ENCODE measurements around the gene RASD1.

The RASD1 gene

DNA sequence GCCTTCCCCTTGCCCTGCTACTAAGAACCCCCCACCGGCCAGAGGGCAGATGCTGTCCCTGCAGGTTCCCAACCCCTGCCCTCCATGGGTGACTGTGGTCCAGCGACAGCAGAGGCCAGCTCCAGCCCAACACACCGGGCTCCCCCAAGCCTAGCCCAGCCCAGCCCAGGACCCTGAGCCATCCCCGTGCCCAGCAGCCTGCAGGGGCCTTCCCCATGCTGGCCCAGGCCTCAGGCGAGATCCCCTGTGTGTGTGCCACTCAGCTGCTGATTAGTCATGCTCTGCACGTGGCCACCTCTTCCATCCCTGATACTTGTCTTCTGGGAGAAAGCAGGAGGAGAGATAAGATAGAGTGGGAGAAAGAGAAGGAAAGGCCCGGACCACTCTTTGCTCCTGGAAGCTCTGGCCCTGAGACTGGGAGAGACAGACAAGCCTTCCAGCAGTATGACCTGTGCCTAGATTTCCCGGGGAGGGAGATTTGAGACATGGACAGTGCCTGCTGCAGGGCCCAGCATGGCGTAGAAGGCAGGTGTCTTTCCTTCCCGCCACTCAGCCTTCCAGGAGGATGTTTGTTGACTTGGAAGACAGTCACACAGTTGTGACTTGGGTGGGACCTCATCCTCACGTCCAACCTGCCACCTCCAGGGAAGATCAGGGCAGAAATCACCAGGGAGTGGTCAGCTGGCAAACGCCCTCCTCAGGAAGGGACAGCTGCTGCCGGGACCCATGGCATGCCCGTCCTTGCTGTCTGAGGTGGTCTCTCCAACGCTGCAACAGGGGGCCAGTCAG, 41.3 kb upstream of the RASD1 start:
- no peak for DNase-seq (ENCODE audit: low read depth in 1 of 2, low spot score in 1 of 2)
- H3K27ac ChIP-seq (replicated peaks): no peak overlapping the region
- TF ChIP-seq, protein P1, sequence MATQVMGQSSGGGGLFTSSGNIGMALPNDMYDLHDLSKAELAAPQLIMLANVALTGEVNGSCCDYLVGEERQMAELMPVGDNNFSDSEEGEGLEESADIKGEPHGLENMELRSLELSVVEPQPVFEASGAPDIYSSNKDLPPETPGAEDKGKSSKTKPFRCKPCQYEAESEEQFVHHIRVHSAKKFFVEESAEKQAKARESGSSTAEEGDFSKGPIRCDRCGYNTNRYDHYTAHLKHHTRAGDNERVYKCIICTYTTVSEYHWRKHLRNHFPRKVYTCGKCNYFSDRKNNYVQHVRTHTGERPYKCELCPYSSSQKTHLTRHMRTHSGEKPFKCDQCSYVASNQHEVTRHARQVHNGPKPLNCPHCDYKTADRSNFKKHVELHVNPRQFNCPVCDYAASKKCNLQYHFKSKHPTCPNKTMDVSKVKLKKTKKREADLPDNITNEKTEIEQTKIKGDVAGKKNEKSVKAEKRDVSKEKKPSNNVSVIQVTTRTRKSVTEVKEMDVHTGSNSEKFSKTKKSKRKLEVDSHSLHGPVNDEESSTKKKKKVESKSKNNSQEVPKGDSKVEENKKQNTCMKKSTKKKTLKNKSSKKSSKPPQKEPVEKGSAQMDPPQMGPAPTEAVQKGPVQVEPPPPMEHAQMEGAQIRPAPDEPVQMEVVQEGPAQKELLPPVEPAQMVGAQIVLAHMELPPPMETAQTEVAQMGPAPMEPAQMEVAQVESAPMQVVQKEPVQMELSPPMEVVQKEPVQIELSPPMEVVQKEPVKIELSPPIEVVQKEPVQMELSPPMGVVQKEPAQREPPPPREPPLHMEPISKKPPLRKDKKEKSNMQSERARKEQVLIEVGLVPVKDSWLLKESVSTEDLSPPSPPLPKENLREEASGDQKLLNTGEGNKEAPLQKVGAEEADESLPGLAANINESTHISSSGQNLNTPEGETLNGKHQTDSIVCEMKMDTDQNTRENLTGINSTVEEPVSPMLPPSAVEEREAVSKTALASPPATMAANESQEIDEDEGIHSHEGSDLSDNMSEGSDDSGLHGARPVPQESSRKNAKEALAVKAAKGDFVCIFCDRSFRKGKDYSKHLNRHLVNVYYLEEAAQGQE (IDR thresholded peaks at IDR 0.05; ENCODE audit: insufficient replicate concordance, low read depth): no peak
- TF ChIP-seq POLR2AphosphoS5 (IDR thresholded peaks at IDR 0.05; ENCODE audit: low read depth) (no peak), GABPA (IDR thresholded peaks at IDR 0.05; ENCODE audit: low read depth) (no peak), SPI1 (IDR thresholded peaks at IDR 0.05; ENCODE audit: borderline replicate concordance, low read depth) (no peak), CTCF (IDR thresholded peaks at IDR 0.05; ENCODE audit: insufficient read depth, low read length) (no peak)

DNA sequence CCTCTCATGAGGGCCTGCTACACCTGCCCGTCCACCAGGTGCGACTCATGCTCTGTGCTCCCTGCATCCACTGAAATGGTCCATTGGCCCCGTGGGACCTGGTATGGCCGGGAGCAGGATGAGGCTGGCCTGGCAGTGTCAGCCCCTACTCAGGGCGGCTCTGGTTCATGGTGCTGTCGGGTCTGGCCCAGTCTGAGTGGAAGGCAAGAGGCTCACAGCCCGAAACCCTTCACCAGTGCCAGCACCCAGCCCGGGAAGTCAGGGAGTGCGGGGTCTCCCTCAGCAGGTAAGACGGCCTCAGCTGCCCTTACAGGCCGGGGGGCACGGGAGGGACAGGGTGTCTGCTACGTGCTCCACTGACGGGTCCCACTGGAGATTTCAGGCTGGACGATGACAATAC, 40.5 kb upstream of the RASD1 start:
- Histone ChIP-seq H3K27me3 (ENCODE audit: insufficient read depth, poor library complexity, severe bottlenecking) (no peaks in the 10 kb centered on the region), H3K27ac (replicated peaks) (no peak overlapping the region), H3K4me3 (replicated peaks; ENCODE audit: insufficient read depth, low read length) (no peak overlapping the region)
- TF ChIP-seq, protein P1 (IDR thresholded peaks at IDR 0.05; ENCODE audit: insufficient replicate concordance, low read depth): no peak
- TF ChIP-seq CTCF (IDR thresholded peaks at IDR 0.05; ENCODE audit: insufficient read depth, low read length): no peak
- TF ChIP-seq POLR2AphosphoS5 (IDR thresholded peaks at IDR 0.05; ENCODE audit: low read depth): no peak
- TF ChIP-seq GABPA (IDR thresholded peaks at IDR 0.05; ENCODE audit: low read depth): no peak
- no peak for TF ChIP-seq SPI1 (IDR thresholded peaks at IDR 0.05; ENCODE audit: borderline replicate concordance, low read depth)
- no peak for DNase-seq (ENCODE audit: low read depth in 1 of 2, low spot score in 1 of 2)

More for the DNA sequence above, 41.3 kb upstream of the RASD1 start:
- Histone ChIP-seq H3K27me3 (ENCODE audit: insufficient read depth, poor library complexity, severe bottlenecking) (no peaks in the 10 kb centered on the region), H3K4me3 (replicated peaks; ENCODE audit: insufficient read depth, low read length) (no peak overlapping the region)

- H3K27ac ChIP-seq (replicated peaks): no peak overlapping the region
- DNase-seq (ENCODE audit: low read depth in 1 of 2, low spot score in 1 of 2): no peak
- no peak overlapping the region for H3K4me3 ChIP-seq (replicated peaks; ENCODE audit: insufficient read depth, low read length)
- TF ChIP-seq POLR2AphosphoS5 (IDR thresholded peaks at IDR 0.05; ENCODE audit: low read depth): no peak
- no peak for TF ChIP-seq SPI1 (IDR thresholded peaks at IDR 0.05; ENCODE audit: borderline replicate concordance, low read depth)
- TF ChIP-seq, protein P1 (IDR thresholded peaks at IDR 0.05; ENCODE audit: insufficient replicate concordance, low read depth): no peak
- TF ChIP-seq GABPA (IDR thresholded peaks at IDR 0.05; ENCODE audit: low read depth): no peak
- no peak for TF ChIP-seq CTCF (IDR thresholded peaks at IDR 0.05; ENCODE audit: insufficient read depth, low read length)
- no peaks in the 10 kb centered on the region for H3K27me3 ChIP-seq (ENCODE audit: insufficient read depth, poor library complexity, severe bottlenecking)
These were observed 39.8 kb upstream of the RASD1 start for GRCh38 chr17:17535957-17536356.

Data from HL-60 (cell line).